HEK293T (cell line): Measurements from ENCODE around the gene NOS1.

Source experiments
- ARNT ChIP-seq: fragments of 450-650 bp; IDR thresholded peaks from 2 replicates; pipeline ENCODE4 v1.6.1; 2017; ENCODE audit warnings: mild to moderate bottlenecking
- BHLHE40 ChIP-seq: fragments of 450-650 bp; IDR thresholded peaks from 2 replicates; pipeline ENCODE4 v1.6.1; 2016; ENCODE audit warnings: mild to moderate bottlenecking, moderate library complexity, borderline replicate concordance
- ELF4 ChIP-seq: fragments of 450-650 bp; IDR thresholded peaks from 2 replicates; pipeline ENCODE4 v1.6.1; 2017; ENCODE audit warnings: antibody characterized with exemption
- FOXM1 ChIP-seq: fragments of 450-650 bp; IDR thresholded peaks from 2 replicates; pipeline ENCODE4 v1.6.1; 2017; ENCODE audit warnings: mild to moderate bottlenecking, borderline replicate concordance
- HDGF ChIP-seq: fragments of 450-650 bp; IDR thresholded peaks from 2 replicates; pipeline ENCODE4 v1.6.1; 2017; ENCODE audit warnings: antibody characterized with exemption, borderline replicate concordance
- L3MBTL2 ChIP-seq: fragments of 450-650 bp; conservative IDR thresholded peaks from 2 replicates; pipeline ENCODE4 v1.6.1; 2016; ENCODE audit warnings: mild to moderate bottlenecking
- NFRKB ChIP-seq: fragments of 450-650 bp; IDR thresholded peaks from 2 replicates; pipeline ENCODE4 v1.6.1; 2016; ENCODE audit warnings: mild to moderate bottlenecking, moderate library complexity
- PKNOX1 ChIP-seq: fragments of 450-650 bp; IDR thresholded peaks from 2 replicates; pipeline ENCODE4 v1.6.1; 2016
- SP1 ChIP-seq: fragments of 450-650 bp; IDR thresholded peaks from 2 replicates; pipeline ENCODE4 v1.6.1; 2017
- TARDBP ChIP-seq: fragments of 450-650 bp; IDR thresholded peaks from 2 replicates; pipeline ENCODE4 v1.6.1; 2016

- no peak for TF ChIP-seq SP1
- no peak for TF ChIP-seq BHLHE40
- no peak for TF ChIP-seq TARDBP
- TF ChIP-seq HDGF: no peak
- no peak for TF ChIP-seq ARNT
- no peak for TF ChIP-seq L3MBTL2
- no peak for TF ChIP-seq NFRKB
- TF ChIP-seq ELF4: no peak
- TF ChIP-seq PKNOX1: no peak
- no peak for TF ChIP-seq FOXM1
Observed at GRCh38 chr12:117313926-117314325, 47.5 kb downstream of the NOS1 start.
